Activated T-helper 2 cell treated with anti-CD3 and anti-CD28 coated beads, Interferon-gamma antibody, Interleukin-2, Interleukin-4, amounts not matched to agents 10 μg/mL and 5 μg/mL and 100 μg/mL, durations not matched to agents 14 hours and 24 hours and 36 hours (primary cell): ENCODE measurements around the gene TTC12. TPM values are rescaled to one million over a fixed set of nuclear protein-coding genes. Genes with fewer than 3 reads are reported as not detected.

Experiments used
- DNase-seq: peaks from one replicate; pipeline ENCODE4 v3.0.0; 2021; ENCODE audit warnings: low spot score
- H3K27ac Mint-ChIP-seq: one replicate; pipeline ENCODE4 v1.8.0; 2021; ENCODE audit warnings: mixed read lengths
- H3K27me3 Mint-ChIP-seq: one replicate; pipeline ENCODE4 v1.8.0; 2021; ENCODE audit warnings: low read depth, mixed read lengths
- H3K36me3 Mint-ChIP-seq: one replicate; pipeline ENCODE4 v1.8.0; 2021; ENCODE audit warnings: low read depth, mixed read lengths
- H3K4me1 Mint-ChIP-seq: one replicate; pipeline ENCODE4 v1.8.0; 2021; ENCODE audit warnings: low read depth, mixed read lengths
- H3K4me3 Mint-ChIP-seq: one replicate; pipeline ENCODE4 v1.8.0; 2021; ENCODE audit warnings: low read depth, mild to moderate bottlenecking, moderate library complexity, mixed read lengths
- H3K9me3 Mint-ChIP-seq: one replicate; pipeline ENCODE4 v1.8.0; 2021; ENCODE audit warnings: mixed read lengths
- intact Hi-C: fragments of 100-400 bp; cut with micrococcal nuclease; formaldehyde crosslinking; loops from one replicate; pipeline ENCODE4 v1.15.1; 2023
- total RNA-seq: library from RNA; stranded (reverse); gene quantifications from 2 replicates; pipeline ENCODE4 v1.2.3, GENCODE V29; 2022

The TTC12 gene
- 7.0 and 11.4 TPM in 2 replicates for total RNA-seq

GRCh38 chr11:113314389-113315301 lies at the start of gene TTC12:
Gene TTC12, plus strand, starts transcription at chr11:113314583. Its CDS starts 1,675 bp downstream, at chr11:113316258.
- intact Hi-C loops, result loop anchor here (1.0 to 2.0 kb wide), 3 partner anchors 134 to 1088 kb away; partner anchors contain the start of genes PTS and ZW10
- Mint-ChIP-seq H3K4me3 (peak within 1 kb of the TSS; percentile 77), H3K9me3 (no peaks in the 10 kb centered on the region), H3K36me3 (peaks cover 11% of the 10 kb centered on the region), H3K27ac (peak within 1 kb of the TSS; percentile 58), H3K27me3 (no peaks in the 10 kb centered on the region), H3K4me1 (peaks cover 17% of the 10 kb centered on the region)
- DNase-seq, result peak; percentile 88

- DNase-seq, result no peak
- no peak overlapping the region for H3K4me3 Mint-ChIP-seq
- no peaks in the 10 kb centered on the region for H3K36me3 Mint-ChIP-seq
- intact Hi-C loops, result no loop called here
- H3K9me3 Mint-ChIP-seq, result no peaks in the 10 kb centered on the region
- H3K27ac Mint-ChIP-seq, result no peak overlapping the region
- H3K4me1 Mint-ChIP-seq, result peaks cover 8% of the 10 kb centered on the region
- H3K27me3 Mint-ChIP-seq, result peaks cover 11% of the 10 kb centered on the region
Observed at GRCh38 chr11:113265362-113265761, 49.0 kb upstream of the TTC12 start.

GRCh38 chr11:113267493-113267892 lies 46.9 kb upstream of the TTC12 start:
- Mint-ChIP-seq H3K4me1 (peaks cover 3% of the 10 kb centered on the region), H3K9me3 (no peaks in the 10 kb centered on the region), H3K4me3 (no peak overlapping the region), H3K36me3 (no peaks in the 10 kb centered on the region), H3K27me3 (peaks cover 11% of the 10 kb centered on the region), H3K27ac (no peak overlapping the region)
- intact Hi-C loops, result no loop called here
- DNase-seq, result no peak

GRCh38 chr11:113269096-113269495 lies 45.3 kb upstream of the TTC12 start:
- Mint-ChIP-seq H3K36me3 (no peaks in the 10 kb centered on the region), H3K4me3 (no peak overlapping the region), H3K27ac (no peak overlapping the region), H3K4me1 (no peaks in the 10 kb centered on the region), H3K27me3 (peaks cover 2% of the 10 kb centered on the region), H3K9me3 (no peaks in the 10 kb centered on the region)
- intact Hi-C loops, result no loop called here
- DNase-seq, result no peak

GRCh38 chr11:113269636-113270035 lies 44.7 kb upstream of the TTC12 start:
- H3K9me3 Mint-ChIP-seq, result no peaks in the 10 kb centered on the region
- no peak overlapping the region for H3K4me3 Mint-ChIP-seq
- no peaks in the 10 kb centered on the region for H3K4me1 Mint-ChIP-seq
- H3K27me3 Mint-ChIP-seq, result peaks cover 2% of the 10 kb centered on the region
- DNase-seq, result no peak
- H3K36me3 Mint-ChIP-seq, result no peaks in the 10 kb centered on the region
- intact Hi-C loops, result no loop called here
- no peak overlapping the region for H3K27ac Mint-ChIP-seq

- no peak for DNase-seq
- H3K4me1 Mint-ChIP-seq, result no peaks in the 10 kb centered on the region
- peaks cover 2% of the 10 kb centered on the region for H3K27me3 Mint-ChIP-seq
- H3K4me3 Mint-ChIP-seq, result no peak overlapping the region
- H3K36me3 Mint-ChIP-seq, result no peaks in the 10 kb centered on the region
- no peaks in the 10 kb centered on the region for H3K9me3 Mint-ChIP-seq
- H3K27ac Mint-ChIP-seq, result no peak overlapping the region
- intact Hi-C loops, result no loop called here
Observed at GRCh38 chr11:113270080-113270479, 44.3 kb upstream of the TTC12 start.

GRCh38 chr11:113271551-113272245 lies 42.7 kb upstream of the TTC12 start:
- Mint-ChIP-seq H3K27ac (no peak overlapping the region), H3K4me3 (no peak overlapping the region), H3K36me3 (no peaks in the 10 kb centered on the region), H3K9me3 (no peaks in the 10 kb centered on the region), H3K4me1 (no peaks in the 10 kb centered on the region), H3K27me3 (peaks cover 2% of the 10 kb centered on the region)
- no peak for DNase-seq
- intact Hi-C loops, result no loop called here

GRCh38 chr11:113272281-113272680 lies 42.1 kb upstream of the TTC12 start:
- Mint-ChIP-seq H3K27me3 (no peaks in the 10 kb centered on the region), H3K4me1 (no peaks in the 10 kb centered on the region), H3K4me3 (no peak overlapping the region), H3K9me3 (no peaks in the 10 kb centered on the region), H3K36me3 (no peaks in the 10 kb centered on the region), H3K27ac (no peak overlapping the region)
- no peak for DNase-seq
- intact Hi-C loops, result no loop called here

- no peaks in the 10 kb centered on the region for H3K36me3 Mint-ChIP-seq
- intact Hi-C loops, result no loop called here
- no peak overlapping the region for H3K27ac Mint-ChIP-seq
- DNase-seq, result no peak
- H3K9me3 Mint-ChIP-seq, result no peaks in the 10 kb centered on the region
- no peak overlapping the region for H3K4me3 Mint-ChIP-seq
- H3K4me1 Mint-ChIP-seq, result no peaks in the 10 kb centered on the region
- H3K27me3 Mint-ChIP-seq, result no peaks in the 10 kb centered on the region
Observed at GRCh38 chr11:113272927-113273615, 41.3 kb upstream of the TTC12 start.

GRCh38 chr11:113273720-113274119 lies 40.7 kb upstream of the TTC12 start:
- no peak for DNase-seq
- Mint-ChIP-seq H3K4me1 (no peaks in the 10 kb centered on the region), H3K4me3 (no peak overlapping the region), H3K9me3 (no peaks in the 10 kb centered on the region), H3K27ac (no peak overlapping the region), H3K36me3 (no peaks in the 10 kb centered on the region), H3K27me3 (no peaks in the 10 kb centered on the region)
- intact Hi-C loops, result no loop called here

GRCh38 chr11:113274713-113275582 lies 39.4 kb upstream of the TTC12 start:
- intact Hi-C loops, result no loop called here

GRCh38 chr11:113275602-113276001 lies 38.8 kb upstream of the TTC12 start:
- Mint-ChIP-seq H3K36me3 (no peaks in the 10 kb centered on the region), H3K4me3 (no peak overlapping the region), H3K27me3 (no peaks in the 10 kb centered on the region), H3K9me3 (no peaks in the 10 kb centered on the region), H3K27ac (no peak overlapping the region), H3K4me1 (peaks cover 3% of the 10 kb centered on the region)
- intact Hi-C loops, result no loop called here
- DNase-seq, result no peak

More at GRCh38 chr11:113274713-113275582, 39.4 kb upstream of the TTC12 start:
- Mint-ChIP-seq H3K27ac (no peak overlapping the region), H3K36me3 (no peaks in the 10 kb centered on the region), H3K4me1 (peaks cover 3% of the 10 kb centered on the region), H3K27me3 (no peaks in the 10 kb centered on the region), H3K4me3 (no peak overlapping the region), H3K9me3 (no peaks in the 10 kb centered on the region)
- no peak for DNase-seq
